HG03045 (cell line): Measurements from ENCODE around the gene CCR1.
"Not testable (repeated sequence)": the region's sequence is repeated elsewhere in the genome, so short reads cannot be mapped to it uniquely, and the experiment has no call there.

Experiments used
- ATAC-seq: cut with Tn5 transposase; IDR thresholded peaks from one replicate; pipeline ENCODE4 v1.9.1; 2021; ENCODE audit warnings: mild to moderate bottlenecking, moderate library complexity; ENCODE audit not compliant: unreplicated experiment

The CCR1 gene

GRCh38 chr3:46184469-46184868, 23.6 kb downstream of the CCR1 start:
- ATAC-seq, result no peak

- no peak for ATAC-seq
Measured at GRCh38 chr3:46183330-46183729, 24.8 kb downstream of the CCR1 start.

DNA sequence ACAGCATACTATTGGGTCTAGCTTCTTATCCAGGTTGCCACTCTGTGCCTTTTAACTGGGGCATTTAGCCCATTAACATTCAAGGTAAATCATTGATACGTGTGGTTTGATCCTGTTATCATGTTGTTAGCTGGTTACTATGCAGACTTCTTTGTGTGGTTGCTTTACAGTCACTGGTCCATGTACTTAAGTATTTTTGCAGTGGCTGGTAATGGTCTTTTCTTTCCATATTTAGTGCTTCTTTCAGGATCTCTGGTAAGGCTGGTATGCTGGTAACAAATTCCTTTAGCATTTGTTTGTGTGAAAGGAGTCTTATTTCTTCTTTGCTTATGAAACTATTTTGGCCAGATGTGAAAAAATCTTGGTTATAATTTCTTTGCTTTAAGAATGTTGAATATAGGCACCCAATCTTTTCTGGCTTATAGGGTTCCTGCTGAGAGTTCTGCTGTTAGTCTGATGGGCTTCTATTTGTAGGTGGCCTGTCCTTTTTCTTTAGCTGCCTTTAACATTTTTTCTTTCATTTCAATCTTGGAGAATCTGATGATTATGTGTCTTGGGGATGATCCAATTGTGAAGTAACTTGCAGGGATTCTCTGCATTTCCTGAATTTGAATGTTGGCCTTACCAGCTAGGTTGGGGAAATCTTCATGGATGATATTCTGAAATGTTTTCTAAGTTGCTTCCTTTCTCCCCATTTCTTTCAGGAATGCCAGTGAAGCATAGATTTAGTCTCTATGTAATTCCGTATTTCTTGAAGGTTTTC, 39.3 kb downstream of the CCR1 start:
- ATAC-seq, result no peak

DNA sequence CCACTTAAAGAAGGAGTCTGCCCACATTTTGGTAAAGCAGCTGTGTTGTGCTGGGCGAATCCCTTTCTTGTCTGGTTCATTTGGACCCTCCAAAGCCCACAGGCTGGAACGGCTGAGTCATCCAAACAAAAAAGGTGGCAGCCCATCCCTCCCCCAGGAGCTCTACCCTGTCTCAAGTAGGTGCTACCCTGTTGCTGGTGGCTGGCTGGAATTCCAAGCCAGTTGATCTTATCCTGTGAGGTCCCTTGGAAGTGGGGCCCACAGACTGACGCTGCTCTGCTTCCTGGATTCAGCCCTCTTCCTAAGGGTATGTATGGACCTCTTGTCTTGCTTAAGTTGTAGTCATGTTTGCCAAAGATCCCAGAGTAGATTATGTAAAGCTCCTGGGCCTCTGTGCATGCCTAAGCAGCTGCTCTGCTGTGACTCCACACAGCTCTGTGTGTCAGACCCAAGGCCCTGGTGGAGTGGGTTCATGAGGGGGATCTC, 44.5 kb downstream of the CCR1 start:
- no peak for ATAC-seq

DNA sequence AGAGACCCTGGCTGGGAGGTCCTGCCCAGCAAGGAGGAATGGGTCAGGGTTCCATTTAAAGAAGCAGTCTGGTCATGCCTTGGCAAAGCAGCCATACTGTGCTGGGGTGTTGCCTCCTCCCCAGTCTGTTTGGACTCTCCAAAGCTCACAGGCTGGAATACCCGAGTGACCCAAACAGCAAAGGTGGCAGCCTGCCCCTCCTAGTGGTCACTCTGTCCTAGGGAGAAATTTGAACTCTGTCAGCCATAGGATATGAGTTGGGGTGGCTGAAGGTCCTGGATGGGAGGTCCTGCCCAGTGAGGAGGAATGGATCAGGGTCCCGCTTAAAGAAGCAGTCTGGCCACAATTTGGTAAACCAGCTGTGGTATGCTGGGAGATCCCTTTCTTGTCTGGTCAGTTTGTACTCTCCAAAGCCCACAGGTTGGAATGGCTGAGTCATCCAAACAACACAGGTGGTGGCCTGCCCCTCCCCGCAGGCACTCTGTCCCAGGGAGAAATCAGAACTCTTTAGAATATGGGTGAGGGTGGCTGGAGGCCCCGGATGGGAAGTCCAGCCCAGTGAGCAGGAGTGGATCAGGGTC, 45.0 kb downstream of the CCR1 start:
- ATAC-seq, result no peak

- ATAC-seq, result not testable (repeated sequence)
Measured at GRCh38 chr3:46157685-46158084, 50.4 kb downstream of the CCR1 start.

GRCh38 chr3:46154311-46154710, 53.8 kb downstream of the CCR1 start:
- ATAC-seq, result no peak
